Heart right ventricle (tissue), 16 donors: ENCODE results near the gene TWIST2. TPM values are rescaled to one million over a fixed set of nuclear protein-coding genes. Genes with fewer than 3 reads are reported as not detected.

Experiments used
- ATAC-seq, 8 donors: fragments of 200-7000 bp; cut with Tn5 transposase; one replicate each; pipeline ENCODE4 v1.9.1; 2020; ENCODE audit warnings: mild to moderate bottlenecking in 8 of 8, moderate library complexity in 8 of 8, moderate number of reproducible peaks in 1 of 8
- DNase-seq, 2 donors: peaks; one replicate each; pipeline ENCODE4 v3.0.0-alpha.2; 2020
- H3K27ac ChIP-seq, 10 donors: fragments of 200-600 bp; sonication (generic) in 2 of 10; one replicate each; pipeline versions ENCODE4 v1.5.0 to v1.8.0; 2020 to 2022; ENCODE audit warnings: mild to moderate bottlenecking in 3 of 10
- H3K27me3 ChIP-seq, 7 donors: fragments of 200-600 bp; one replicate each; pipeline ENCODE4 v1.8.0; 2021 to 2022; ENCODE audit warnings: mild to moderate bottlenecking in 2 of 7
- H3K36me3 ChIP-seq, 9 donors: fragments of 200-600 bp; sonication (generic) in 1 of 9; one replicate each; pipeline versions ENCODE4 v1.5.0 to v1.8.0; 2020 to 2022; ENCODE audit warnings: mild to moderate bottlenecking in 2 of 9
- H3K4me1 ChIP-seq, 9 donors: fragments of 200-600 bp; sonication (generic) in 1 of 9; one replicate each; pipeline versions ENCODE4 v1.5.0 to v1.8.0; 2020 to 2022; ENCODE audit warnings: mild to moderate bottlenecking in 4 of 9
- H3K4me3 ChIP-seq, 10 donors: fragments of 200-600 bp; sonication (generic) in 2 of 10; one replicate each; pipeline versions ENCODE4 v1.5.0 to v1.8.0; 2020 to 2022; ENCODE audit warnings: mild to moderate bottlenecking in 7 of 10, moderate library complexity in 2 of 10
- H3K9me3 ChIP-seq, 11 donors: fragments of 200-600 bp in 10 of 11; sonication (generic) in 2 of 11; one replicate each; pipeline versions ENCODE4 v1.5.0 to v1.8.0; 2013 to 2022; ENCODE audit warnings: mild to moderate bottlenecking in 2 of 11, control low read depth in 1 of 11, moderate library complexity in 1 of 11
- CTCF ChIP-seq, 9 donors: fragments of 200-600 bp; sonication (generic) in 2 of 9; IDR thresholded peaks; one replicate each; pipeline versions ENCODE4 v1.5.0 to v1.8.0; 2021 to 2022; ENCODE audit warnings: antibody characterized with exemption in 9 of 9, mild to moderate bottlenecking in 5 of 9, moderate library complexity in 1 of 9
- WGBS, 2 donors: extraction: QIAGEN DNeasy Blood & Tissue Kit; methylation state at CpG; one replicate each; pipeline ENCODE4 v1.1.7; 2013; ENCODE audit warnings: inconsistent platforms in 1 of 2; 5-methylcytosine and 5-hydroxymethylcytosine counted together
- intact Hi-C, 10 donors: fragments of 100-400 bp; cut with DNase I; formaldehyde crosslinking; loops; one replicate each; pipeline versions ENCODE4 v1.11.1 to v1.14.2; 2022
- polyA plus RNA-seq, 2 donors: library from polyadenylated mRNA; stranded (reverse); fragments of 200-250 nt; gene quantifications; one replicate each; pipeline ENCODE4 v1.2.3, GENCODE V29; 2013
- total RNA-seq, 10 donors: library from RNA; stranded (reverse); fragmentation: NEBNext Ultra II Directional in 3 of 10; extraction: Animal tissue kit (Norgen Biotek cat#: 25700) in 3 of 10; gene quantifications; one replicate each; pipeline versions ENCODE4 v1.2.1 to v1.2.4, GENCODE V29; 2021 to 2023
- donor health status: Arrhythmogenic right ventricular cardiomyopathy.
- donor health status: ischemic (EF 13 %, LVEDD 7.1; RV severe dilation, severe dysfunction).
- donor health status: healthy with polysubstance abuse.
- donor health status: DM: no; HTN: yes; CAD: no.
- donor health status: DM: no; HTN: no; CAD: no.
- donor health status: ischemic (EF 25% LVEDD 6.9; RV normal size, moderate dysfunction).
- donor health status: ischemic (EF 25% LVEDD 5.7; RV mildly dilated, moderate dysfunction).
- donor health status: healthy.
- donor health status: DM: yes; HTN: yes; CAD: no.
- donor health status: Ischemic cardiomyopathy.
- donor health status: ischemic (EF 35%, LVEDD 5.7; RV mildly dilated, moderate dysfunction).
- donor health status: nonischemic (EF 11% LVEDD 7.7; RV severe dilation, severe dysfunction).
- donor health status: DM: yes; HTN: yes; CAD: no.
- donor health status: PGD.
- donor health status: ischemic (EF 29% LVEDD 5.4; RV normal size, mild dysfunction).
- donor health status: nonischemic (EF 23%, LVEDD 6.1; RV moderate dilation, normal function).

The TWIST2 gene
- total and polyA plus RNA-seq, 12 donors, result 0.19 to 3.5 (median 1.1) TPM

- H3K27ac ChIP-seq, result no peak overlapping the region
- WGBS, 2 donors, result 93 to 96% methylated on average over 1 of the region's 1 CpG
- no peak for DNase-seq
Measured at GRCh38 chr2:238853218-238853617, 5.3 kb downstream of the TWIST2 start.

GRCh38 chr2:238853721-238854120 is 5.8 kb downstream of the TWIST2 start:
- H3K4me3 ChIP-seq, result no peak overlapping the region
- TF ChIP-seq CTCF (IDR thresholded peaks at IDR 0.05), result no peak
- WGBS, 2 donors, result 83 to 85% methylated on average over 9 of the region's 9 CpGs
- no peaks in the 10 kb centered on the region for H3K9me3 ChIP-seq
- no peak for DNase-seq
- H3K27ac ChIP-seq, result no peak overlapping the region
- H3K36me3 ChIP-seq, result no peaks in the 10 kb centered on the region
- intact Hi-C loops, result no loop called here
- peaks cover 0 to 7% (median under 1%) of the 10 kb centered on the region in 9 donors for H3K4me1 ChIP-seq
- no peak for ATAC-seq
- peaks cover 0 to 78% (median 69%) of the 10 kb centered on the region in 7 donors for H3K27me3 ChIP-seq

More at GRCh38 chr2:238853218-238853617, 5.3 kb downstream of the TWIST2 start:
- peaks cover 0 to 10% (median 4%) of the 10 kb centered on the region in 9 donors for H3K4me1 ChIP-seq
- no peak overlapping the region for H3K4me3 ChIP-seq
- ATAC-seq, result no peak
- no peaks in the 10 kb centered on the region for H3K36me3 ChIP-seq
- H3K27me3 ChIP-seq, result peaks cover 3 to 83% (median 70%) of the 10 kb centered on the region in 7 donors
- intact Hi-C loops, result no loop called here
- no peak for TF ChIP-seq CTCF (IDR thresholded peaks at IDR 0.05)
- H3K9me3 ChIP-seq, result no peaks in the 10 kb centered on the region

- WGBS, 2 donors, result 71 to 73% methylated on average over 8 of the region's 8 CpGs
- intact Hi-C loops, result no loop called here
- TF ChIP-seq CTCF (IDR thresholded peaks at IDR 0.05), result no peak
- Histone ChIP-seq H3K4me1 (peaks cover 0 to 2% (median 0%) of the 10 kb centered on the region in 9 donors), H3K27me3 (peaks cover 0 to 73% (median 66%) of the 10 kb centered on the region in 7 donors), H3K27ac (no peak overlapping the region), H3K9me3 (no peaks in the 10 kb centered on the region), H3K4me3 (no peak overlapping the region), H3K36me3 (no peaks in the 10 kb centered on the region)
- no peak for ATAC-seq
- no peak for DNase-seq
Measured at GRCh38 chr2:238854246-238854645, 6.4 kb downstream of the TWIST2 start.

- no peaks in the 10 kb centered on the region for H3K4me1 ChIP-seq
- H3K4me3 ChIP-seq, result no peak overlapping the region
- DNase-seq (no peak), ATAC-seq (no peak)
- no peak overlapping the region for H3K27ac ChIP-seq
- H3K27me3 ChIP-seq, result peaks cover 0 to 68% (median 61%) of the 10 kb centered on the region in 7 donors
- 87 to 89% methylated on average over 18 of the region's 18 CpGs for WGBS, 2 donors
- no peaks in the 10 kb centered on the region for H3K9me3 ChIP-seq
- H3K36me3 ChIP-seq, result no peaks in the 10 kb centered on the region
- no peak for TF ChIP-seq CTCF (IDR thresholded peaks at IDR 0.05)
- intact Hi-C loops, result no loop called here
Measured at GRCh38 chr2:238854699-238855229, 6.9 kb downstream of the TWIST2 start.
